GM19043 (cell line): ENCODE results near the gene CHMP4A.
A peak's percentile ranks its signal among the peaks of the same experiment; 100 is the strongest.
"Not testable (repeated sequence)": the region's sequence is repeated elsewhere in the genome, so short reads cannot be mapped to it uniquely, and the experiment has no call there.

Source experiments
- ATAC-seq: cut with Tn5 transposase; IDR thresholded peaks from one replicate; pipeline ENCODE4 v1.9.1; 2021; ENCODE audit warnings: low read depth; ENCODE audit not compliant: unreplicated experiment

The CHMP4A gene

GRCh38 chr14:24249230-24250021 lies 36.1 kb upstream of the CHMP4A start:
- ATAC-seq = no peak

DNA sequence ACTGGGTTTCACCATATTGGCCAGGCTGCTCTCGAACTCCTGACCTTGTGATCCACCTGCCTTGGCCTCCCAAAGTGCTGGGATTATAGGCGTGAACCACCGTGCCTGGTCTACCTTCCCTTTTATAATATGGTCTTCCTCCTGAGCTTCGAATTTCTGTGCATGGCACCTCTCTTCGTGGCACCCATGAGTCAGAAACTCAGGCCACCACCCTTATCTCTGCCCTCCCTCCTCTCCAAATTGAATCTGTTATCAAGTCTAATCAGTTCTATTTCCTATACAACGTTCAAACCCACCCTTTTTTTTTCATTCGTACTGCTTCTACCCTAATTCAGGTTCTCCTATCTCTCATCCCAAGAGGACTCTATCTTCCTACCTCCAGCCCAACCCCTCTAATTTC lies 34.1 kb upstream of the CHMP4A start:
- no peak for ATAC-seq

DNA sequence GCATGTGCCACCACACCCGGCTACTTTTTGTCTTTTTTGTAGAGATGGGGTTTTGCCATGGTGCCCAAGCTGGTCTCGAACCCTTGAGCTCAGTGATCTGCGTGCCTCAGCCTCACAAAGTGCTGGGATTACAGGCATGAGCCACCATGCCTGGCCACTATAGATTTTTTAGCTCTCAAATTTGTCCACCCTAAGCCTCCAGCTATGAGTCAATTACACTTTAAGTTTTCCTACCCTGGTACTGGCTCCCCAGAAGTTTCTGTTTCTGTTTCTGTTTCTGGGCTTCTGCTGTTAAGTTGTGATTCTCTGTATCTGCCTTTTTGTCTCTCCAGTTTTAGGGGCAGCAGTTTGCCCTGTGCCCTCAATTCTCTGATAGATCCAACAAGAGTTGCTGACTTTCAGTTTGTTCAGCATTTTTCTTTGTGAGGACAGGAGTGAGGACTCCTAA lies 33.5 kb upstream of the CHMP4A start:
- no peak for ATAC-seq

DNA sequence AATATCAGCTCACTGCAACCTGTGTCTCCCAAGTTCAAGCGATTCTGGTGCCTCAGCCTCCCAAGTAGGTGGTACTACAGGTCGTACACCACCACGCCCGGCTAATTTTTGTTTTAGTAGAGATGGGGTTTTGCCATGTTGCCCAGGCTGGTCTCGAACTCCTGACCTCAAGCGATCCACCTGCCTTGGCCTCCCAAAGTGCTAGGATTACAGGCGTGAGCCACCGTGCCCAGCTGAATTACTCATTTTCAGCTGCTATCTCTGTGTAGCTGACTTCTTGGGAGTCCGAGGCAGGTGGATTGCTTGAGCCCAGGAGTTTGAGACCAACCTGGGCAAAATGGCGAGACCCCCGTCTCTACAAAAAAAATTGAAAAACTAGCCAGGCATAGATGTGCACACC lies 32.1 kb upstream of the CHMP4A start:
- ATAC-seq = not testable (repeated sequence)

- ATAC-seq = no peak
Measured at GRCh38 chr14:24243336-24243836, 30.1 kb upstream of the CHMP4A start.

DNA sequence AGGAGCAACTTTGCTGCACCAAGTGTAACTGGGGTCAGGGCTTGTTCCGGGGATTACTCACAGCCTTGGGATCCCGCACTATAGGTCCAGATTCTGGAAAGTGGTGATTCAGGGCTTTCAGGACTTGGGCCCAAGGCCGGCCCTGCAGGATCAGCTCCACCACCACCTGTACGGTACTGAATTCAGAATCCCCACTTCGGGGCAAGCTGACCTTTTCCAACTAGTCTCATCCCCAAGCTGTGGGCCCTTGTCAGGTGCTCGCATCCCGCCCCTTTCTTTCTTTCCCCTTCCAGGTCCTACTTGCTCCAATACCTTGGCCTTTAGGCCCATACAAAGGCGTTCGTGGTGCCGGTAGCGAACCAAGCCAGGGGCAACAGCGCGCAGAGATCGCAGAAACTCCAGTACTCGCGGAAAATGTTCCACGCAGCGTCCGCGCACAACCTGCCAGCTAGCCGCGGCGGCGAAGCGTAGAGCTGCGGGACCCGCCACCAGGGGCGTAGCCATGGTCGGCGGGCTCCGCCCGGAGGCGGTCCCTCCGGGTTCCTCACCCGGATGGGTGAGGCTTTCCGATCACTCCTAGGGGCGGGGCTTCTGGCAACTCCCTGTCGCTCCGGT lies 28.6 kb upstream of the CHMP4A start:
- ATAC-seq = peak; percentile 69

DNA sequence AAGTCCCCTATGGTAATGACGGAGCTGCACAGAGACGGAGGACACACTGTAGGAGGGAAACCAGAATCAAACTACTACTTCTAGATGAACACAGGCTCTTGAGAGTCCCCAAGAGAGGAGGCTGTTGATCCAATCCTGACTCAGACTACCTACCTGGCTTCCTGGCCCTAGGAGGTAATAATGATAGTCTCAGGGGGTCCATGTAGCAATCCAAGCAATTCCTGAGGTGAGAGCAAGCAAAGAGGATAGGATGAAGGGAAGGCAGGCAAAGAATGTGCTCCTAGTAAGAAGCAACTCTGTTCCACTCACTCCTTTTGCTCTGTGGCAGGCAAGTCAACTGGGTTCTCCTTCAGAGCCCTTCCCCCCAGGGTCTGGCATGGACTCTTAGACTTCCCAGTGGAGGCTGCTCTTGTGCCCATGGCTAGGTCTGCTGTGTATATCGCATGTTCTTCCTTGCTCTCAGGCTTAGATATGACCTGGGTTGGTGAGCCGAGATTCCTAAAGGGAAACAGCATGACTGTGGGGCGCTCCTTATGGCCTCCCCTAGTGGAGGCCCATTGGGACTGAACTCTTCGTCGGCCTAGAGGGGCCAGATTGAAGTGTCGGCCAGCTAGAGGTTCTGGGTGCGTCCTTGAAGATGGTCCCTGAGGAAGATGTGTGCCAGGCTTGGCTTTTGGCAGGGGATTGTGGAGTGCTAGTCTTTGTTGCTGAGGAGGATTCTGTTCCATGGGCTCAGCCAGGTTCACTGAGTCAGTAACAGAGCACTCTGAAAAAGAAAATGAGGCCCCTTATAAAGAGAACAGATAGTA lies 27.0 kb upstream of the CHMP4A start:
- ATAC-seq = no peak

DNA sequence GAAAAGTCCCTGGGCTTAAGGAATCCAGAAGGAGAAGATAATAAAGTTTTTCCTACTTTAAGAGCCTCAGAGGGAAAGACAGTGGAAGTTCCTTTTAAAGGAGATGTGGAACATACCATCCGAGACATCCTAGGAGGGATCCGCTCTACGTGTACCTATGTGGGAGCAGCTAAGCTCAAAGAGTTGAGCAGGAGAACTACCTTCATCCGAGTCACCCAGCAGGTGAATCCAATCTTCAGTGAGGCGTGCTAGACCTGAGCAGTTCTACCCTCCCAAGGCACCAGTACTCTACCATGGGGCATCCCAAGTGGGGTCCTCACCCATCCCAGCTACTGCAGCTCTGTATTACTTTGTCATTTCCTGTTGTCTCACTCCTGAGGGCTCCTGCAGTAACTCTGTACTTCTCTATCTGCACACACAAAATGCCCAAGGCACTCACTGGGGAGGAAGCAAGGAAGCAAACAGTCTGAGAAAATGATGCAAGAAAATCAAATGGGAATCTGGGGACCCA lies 25.3 kb upstream of the CHMP4A start:
- ATAC-seq = no peak

DNA sequence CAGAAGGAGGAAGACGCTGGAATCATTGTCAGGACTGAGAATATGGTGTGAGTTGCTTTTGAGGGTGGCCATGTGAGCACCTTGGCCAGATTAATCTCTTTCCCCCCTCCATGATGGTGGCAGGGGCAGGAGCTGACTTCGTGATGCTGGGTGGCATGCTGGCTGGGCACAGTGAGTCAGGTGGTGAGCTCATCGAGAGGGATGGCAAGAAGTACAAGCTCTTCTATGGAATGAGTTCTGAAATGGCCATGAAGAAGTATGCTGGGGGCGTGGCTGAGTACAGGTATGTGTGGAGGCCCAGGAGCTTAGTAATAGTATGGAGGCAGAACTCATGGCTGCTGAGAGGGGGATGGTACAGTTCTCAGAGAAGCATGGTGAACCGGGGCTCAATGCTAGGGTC lies 24.8 kb upstream of the CHMP4A start:
- ATAC-seq = no peak

DNA sequence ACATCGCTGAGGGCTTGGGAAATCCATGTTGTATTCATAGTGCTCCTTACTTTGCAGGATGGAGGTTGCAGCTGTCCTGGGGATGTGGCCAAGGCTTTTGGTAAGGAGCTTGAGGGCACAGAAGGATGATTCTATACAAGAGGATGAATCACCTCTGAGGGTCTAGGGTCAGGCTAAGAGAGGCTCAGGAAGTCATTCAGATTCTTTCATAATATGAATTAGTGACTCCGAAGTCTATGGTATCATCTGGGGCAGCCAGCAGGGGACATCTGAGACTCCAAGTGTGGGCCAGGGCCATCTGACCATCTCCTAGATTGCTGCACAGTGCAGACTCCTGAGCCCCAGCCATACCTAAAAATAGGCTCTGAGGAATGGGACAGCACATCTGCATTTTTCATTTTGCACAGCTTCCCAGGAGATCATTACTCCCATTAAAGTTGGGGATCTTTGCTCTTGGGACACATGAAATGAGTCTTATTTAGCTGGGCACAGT lies 24.2 kb upstream of the CHMP4A start:
- no peak for ATAC-seq

GRCh38 chr14:24236689-24237462 lies 23.6 kb upstream of the CHMP4A start:
- no peak for ATAC-seq

GRCh38 chr14:24235804-24236688 lies 22.8 kb upstream of the CHMP4A start:
- ATAC-seq = no peak

- ATAC-seq = no peak
Measured at GRCh38 chr14:24234095-24235005, 21.1 kb upstream of the CHMP4A start.

DNA sequence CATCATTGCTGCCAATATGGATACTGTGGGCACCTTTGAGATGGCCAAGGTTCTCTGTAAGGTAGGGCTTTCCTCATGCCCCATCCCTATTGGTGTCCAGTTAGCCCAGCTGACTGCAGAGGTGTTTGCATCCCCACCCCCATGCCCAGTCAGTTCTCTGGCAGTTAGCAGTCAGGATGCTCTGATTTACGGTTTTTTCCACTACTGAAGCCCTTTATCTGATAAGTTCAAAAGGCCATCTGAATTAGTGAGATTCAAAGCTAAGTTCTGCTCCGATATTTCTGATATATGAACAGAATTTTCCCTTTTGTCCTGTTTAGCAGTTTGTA lies 20.2 kb upstream of the CHMP4A start:
- ATAC-seq = no peak

DNA sequence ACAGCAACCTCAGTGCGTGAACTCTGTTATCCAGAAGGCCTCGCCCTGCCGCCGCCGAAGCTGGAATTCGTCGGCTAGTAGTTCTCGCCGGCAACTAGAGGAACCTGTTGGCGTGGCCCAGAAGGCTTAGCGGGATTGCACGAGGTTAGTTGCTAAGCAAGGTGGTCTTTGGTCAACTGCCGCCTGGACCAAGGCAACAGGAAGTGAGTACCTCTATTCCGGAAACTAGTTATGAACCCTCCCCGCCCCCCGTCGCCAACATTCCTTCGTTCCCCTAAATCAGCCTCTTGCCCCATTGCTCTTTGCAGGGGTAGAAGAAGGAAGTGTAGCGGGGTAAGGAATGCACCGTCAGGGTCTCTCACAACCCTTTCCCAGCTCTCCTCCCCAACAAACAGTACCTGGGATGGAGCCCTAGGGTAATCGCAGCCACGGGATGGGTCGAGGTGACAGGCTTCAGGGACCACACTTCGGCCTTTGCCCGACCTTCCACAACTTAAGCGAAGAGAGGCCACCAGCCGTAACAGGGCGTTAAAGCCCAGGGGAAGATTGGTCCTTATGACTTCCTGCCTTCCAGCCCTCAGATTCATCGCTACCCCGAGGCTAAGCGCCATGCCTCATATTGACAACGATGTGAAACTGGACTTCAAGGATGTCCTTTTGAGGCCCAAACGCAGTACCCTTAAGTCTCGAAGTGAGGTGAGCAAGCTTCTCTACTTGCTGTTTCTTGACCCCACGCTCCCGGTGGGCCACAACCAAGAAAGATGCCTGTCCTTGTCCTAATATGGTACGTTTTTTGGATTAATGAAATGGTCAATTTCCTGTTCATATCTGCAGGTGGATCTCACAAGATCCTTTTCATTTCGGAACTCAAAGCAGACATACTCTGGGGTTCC lies 19.6 kb upstream of the CHMP4A start, which contains the start of gene GMPR2:
Gene GMPR2 (plus strand): TSS at position 285 of the 893 bp plus-strand sequence. CDS start 325 bp downstream, at position 610.
- peak; percentile 50 for ATAC-seq

- peak; percentile 71 for ATAC-seq
Measured at GRCh38 chr14:24232121-24232644, 18.9 kb upstream of the CHMP4A start, which contains the start of gene NEDD8. NEDD8 (minus strand) TSS chr14:24232367; CDS start chr14:24232267, 100 bp downstream.
